MV-4-11 (cell line): ENCODE measurements around the gene PPP2R5B.
A peak's percentile ranks its signal among the peaks of the same experiment; 100 is the strongest.

Experiments
- DNase-seq: peaks from one replicate; lab custom pipeline; 2025; lab: John Stamatoyannopoulos, UW

PPP2R5B gene

DNA sequence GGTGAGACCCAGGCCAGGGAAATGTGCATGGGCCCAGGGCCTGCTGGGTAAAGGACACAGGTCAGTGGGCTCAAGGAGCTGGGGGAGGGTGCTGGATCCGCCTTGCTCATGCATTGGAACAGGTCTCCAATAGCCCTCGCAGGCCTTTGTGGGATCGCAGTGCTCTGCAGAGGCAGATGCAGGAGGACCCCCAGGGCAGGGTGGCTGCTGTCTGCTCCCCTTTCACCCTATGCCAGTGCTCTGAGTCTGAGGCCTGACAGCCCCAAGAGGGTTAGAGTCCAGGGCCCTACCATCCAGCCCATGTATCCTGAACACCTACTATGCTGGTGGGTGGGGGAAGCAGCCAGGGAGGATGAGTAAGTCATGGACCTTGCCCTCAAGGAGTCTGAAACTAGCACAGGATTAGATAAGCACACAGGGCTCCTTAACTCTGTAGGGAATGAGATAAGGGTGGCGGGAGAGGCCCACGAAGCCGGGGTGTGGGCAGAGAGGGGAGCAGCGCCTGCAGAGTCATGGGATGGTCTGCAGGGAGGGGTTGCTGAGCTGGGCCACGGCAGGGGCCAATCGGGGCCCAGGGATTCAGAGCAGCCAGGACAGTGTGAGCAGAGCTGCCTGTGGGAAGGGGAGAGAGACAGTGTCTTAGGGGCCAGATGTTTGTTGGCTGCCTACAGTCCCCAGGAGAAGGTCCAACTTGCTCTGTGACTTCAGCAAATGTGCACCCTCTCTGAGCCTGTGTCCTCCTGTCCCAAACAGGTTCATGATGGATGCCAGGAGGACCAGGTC, 35.6 kb upstream of the PPP2R5B start:
- DNase-seq, result peak; percentile 21

DNA sequence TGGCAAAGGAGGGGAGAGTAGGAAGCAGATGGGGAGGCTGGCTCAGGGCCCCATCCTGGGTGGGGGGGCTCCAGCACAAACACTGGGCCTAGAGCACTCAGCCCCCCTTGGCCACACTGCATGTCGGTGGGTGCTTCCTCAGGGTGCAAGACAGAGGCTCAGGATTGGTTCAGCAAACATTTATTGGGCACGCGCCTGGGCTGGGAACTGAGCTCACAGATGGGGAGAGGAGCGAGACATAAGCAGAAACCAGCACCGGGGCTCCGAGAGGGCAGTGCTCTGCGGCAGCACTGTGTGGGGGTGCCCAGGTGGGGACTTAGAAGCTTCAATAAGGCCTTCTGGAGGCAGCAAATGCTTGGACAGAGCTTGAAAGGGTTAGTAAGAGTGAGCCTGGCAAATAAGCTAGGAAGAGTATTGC, 34.0 kb upstream of the PPP2R5B start:
- DNase-seq, result no peak

- no peak for DNase-seq
Measured at GRCh38 chr11:64891215-64891848, 33.2 kb upstream of the PPP2R5B start.

- no peak for DNase-seq
Measured at GRCh38 chr11:64891880-64892279, 32.6 kb upstream of the PPP2R5B start.

GRCh38 chr11:64892411-64892831, 32.1 kb upstream of the PPP2R5B start:
- no peak for DNase-seq

GRCh38 chr11:64892838-64893193, 31.7 kb upstream of the PPP2R5B start:
- DNase-seq, result no peak

GRCh38 chr11:64893194-64894069, 31.1 kb upstream of the PPP2R5B start:
- DNase-seq, result no peak

DNA sequence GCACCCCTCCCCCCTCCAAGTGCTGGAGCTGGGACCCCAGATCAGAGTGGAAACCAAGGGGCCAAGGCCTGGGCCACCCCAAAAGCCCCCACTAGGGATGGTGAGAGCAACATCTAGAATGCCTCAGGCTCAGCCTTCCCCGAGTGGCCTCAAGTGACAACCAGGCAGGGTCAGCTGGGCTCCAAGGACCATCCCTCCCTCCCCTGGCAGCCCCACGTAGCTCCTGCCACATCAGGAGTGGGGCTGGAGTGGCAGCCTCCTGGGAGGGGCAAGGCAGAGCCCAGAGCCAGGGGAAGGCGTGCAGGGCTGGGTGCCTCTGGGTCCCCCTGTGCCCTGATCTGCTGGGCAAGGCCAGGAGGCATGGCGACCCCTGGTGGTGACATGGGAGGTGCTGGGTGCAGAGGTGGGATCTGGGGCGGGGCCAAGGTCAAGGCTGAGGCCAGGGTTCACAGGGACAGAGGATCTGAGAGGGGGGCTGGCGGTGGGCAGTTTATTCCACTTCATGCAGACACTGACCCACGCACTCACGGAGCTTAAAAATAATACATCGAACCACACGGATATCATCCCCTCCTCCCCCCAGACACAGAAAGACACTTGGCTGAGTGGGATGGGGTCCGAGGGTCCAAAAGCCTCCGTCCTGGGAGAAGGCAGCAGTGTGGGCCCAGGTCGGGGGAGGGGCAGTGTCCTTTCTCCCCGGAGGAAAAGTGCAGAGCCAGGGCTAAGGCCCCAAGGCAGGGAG, 30.2 kb upstream of the PPP2R5B start:
- peak; percentile 67 for DNase-seq

DNA sequence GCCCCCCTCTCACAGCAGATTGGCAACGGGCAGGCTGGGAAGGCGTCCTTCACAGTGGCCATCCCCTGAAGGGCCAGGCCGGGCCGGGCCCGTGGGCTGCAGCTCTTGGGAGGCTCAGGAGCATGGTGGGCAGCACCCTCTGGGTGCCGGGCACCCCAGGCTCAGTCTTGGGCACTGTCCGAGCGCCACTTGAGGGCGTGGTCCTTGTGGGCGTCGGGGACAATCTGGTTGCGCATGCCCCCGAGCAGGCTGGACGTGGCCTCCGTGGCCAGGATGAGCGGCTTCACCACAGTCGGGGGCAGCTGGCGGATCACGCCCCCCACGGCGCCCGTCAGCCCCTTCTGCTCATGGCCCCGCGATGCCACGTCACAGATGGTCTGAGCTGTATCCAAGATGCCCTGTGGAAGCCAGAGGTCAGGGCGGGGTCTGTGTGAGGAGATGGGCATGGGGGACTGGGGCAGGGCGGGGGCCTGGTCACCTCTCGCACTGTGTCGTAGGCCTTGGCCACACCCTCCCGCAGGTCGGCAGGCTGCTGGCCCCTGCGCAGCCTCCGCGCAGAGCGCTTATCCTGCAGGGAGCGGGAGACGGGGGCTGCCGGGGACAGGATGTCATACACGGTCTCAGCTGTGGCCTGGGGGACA, 29.6 kb upstream of the PPP2R5B start:
- DNase-seq, result no peak

DNA sequence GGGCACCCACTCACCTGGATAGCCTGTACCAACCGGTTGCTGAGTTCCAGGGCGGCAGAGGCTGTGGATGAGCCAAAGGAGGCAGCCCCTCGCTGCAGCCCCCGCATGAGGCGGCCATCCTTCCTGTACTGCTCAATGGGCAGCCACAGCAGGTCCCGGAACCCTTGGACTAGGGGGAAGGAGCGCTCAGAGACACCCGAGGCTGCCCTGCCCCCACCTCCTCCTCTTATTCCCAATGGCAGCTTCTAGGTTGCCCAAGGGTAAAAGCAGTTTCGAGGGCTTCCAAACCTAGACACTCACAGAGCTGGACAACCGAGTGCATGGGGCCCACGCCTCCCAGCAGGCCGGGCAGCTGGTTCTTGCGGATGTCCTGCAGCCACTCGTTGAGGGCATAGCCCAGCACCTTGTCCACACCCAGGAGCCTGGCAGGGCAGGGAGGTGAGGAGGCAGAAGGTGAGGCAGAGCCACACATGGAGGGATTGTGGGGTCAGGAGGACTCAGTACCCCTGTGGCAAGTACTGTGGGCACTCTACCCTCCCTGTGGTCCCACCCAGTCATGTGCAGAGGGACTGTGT, 28.0 kb upstream of the PPP2R5B start:
- DNase-seq, result no peak

DNA sequence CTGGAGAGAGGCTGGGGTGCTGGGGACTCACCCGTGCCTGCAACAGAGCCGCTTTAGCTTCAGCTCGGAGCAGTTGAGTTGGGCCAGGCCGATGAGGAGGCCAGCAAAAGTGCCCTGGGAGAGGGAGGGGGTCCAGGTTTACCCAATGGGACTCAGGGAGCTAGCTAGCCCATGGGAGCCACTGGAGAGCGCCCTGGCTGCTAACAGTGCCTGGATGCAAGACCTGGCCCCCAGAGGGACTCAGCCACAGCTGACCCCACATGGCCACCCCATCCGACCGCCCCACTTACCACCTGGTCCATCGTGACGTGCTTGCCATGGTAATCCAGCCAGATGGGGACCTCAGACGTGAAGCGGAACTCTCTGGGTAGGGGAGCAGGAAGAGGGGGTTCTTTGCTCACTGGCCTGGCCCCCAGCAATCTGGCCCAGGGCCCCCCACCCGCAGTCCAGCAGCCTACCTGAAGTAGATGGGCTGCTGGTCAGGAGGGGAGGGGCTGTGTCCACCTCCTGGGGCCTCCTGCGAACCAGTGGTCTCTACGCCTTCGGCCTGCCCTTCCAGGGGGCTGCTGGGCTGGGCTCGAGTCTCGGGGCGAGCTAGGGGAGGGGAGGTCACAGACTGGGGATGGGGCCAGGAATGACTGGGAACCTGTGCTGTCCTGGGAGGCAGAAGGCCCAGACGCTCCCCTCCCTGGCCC, 27.0 kb upstream of the PPP2R5B start:
- DNase-seq, result no peak

GRCh38 chr11:64898076-64898445, 26.4 kb upstream of the PPP2R5B start:
- no peak for DNase-seq

DNA sequence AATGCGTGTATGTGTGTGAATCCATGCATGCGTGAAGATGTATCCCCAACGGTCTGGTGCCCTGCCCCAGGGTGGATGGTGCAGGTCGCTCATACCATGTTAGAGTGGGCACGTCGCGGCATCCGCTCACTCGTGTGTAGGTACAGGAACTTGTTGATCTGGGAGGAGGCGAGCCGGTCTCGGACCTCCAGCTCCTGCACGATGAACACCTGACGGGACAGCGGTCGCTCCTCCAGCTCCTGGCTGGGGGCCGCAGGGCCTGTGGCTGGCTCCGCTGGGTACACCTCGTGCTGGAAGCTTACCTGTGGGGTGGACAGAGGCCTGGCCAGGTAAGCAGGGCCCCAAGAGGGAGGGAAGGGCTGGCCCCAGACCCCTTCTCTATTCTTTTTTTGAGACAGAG, 25.9 kb upstream of the PPP2R5B start:
- no peak for DNase-seq

DNA sequence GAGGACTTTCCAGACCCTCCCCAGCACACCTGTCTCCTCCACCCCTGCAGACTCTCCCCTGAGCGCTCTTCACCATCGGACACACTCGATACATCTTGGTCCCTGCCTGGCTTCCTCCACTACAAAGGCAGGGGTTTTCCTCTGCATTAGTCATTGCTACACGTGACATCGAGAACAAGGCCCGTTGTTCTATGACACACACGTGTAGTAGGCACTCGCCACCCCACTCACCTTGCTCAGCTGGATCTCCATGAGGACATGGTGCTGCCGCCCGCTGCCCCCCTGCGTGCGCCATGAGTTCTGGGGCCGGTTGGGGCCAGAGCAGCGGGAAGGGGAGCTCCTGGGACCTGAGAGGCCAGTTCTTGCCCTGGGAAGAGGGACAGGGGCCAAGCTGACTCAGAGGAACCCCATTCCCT, 24.2 kb upstream of the PPP2R5B start:
- DNase-seq, result no peak

DNA sequence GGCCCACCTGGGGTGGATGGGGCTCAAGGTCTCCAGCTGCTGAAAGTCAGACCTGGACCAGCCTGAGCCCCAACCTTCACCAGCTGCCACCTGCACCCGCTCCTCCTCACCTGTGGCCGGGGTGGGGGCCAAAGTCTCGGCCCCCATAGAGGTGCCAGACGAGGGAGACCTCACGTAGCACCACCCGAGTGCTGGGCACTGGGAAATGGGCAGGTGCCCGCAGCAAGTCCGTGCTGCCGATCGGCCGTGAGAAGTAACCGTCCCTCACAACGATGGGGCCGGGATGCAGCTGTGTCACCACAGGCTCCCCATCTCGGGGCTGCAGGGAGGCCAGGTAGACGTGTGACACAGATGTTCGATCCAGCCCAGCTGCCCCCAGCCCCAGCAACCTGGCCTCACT, 23.7 kb upstream of the PPP2R5B start:
- DNase-seq, result no peak

DNA sequence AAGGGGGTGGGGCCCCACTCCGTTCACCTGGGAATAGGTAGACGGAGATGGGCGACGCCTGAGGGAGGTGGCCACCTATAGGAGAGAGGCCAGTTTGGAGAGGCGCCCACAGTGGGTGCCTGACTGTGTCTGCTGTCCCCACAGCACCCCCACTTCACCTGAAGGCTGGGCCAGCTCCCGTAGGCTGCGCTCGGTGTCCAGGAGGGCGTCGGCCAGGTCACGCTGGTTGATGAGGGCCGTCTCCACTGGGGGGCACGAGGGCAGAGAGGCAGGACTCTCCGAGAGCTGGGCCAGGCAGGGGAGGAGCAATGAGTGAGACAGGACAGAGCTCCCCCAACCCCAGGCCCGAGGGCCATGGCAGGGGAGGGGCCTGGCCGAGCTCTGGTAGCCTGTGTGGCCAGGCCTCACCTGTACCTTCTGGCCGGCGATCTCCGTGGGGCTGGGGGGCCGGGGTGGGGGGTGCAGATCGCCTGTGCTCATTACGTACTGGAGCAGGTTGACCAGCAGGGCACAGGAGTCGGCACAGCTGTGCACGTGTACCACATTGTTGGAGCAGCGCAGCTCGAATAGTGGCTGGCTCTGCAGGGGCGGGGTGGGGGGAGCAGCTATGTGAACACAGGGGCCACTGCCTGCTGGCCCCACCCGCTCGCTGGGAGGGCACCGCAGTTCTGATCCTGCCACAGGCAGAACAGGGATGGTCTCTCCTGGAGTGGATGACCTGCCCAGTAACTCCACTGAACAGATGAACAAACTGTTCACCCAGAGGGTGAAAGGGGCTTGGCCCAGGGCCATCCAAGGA, 22.2 kb upstream of the PPP2R5B start:
- DNase-seq, result no peak

DNA sequence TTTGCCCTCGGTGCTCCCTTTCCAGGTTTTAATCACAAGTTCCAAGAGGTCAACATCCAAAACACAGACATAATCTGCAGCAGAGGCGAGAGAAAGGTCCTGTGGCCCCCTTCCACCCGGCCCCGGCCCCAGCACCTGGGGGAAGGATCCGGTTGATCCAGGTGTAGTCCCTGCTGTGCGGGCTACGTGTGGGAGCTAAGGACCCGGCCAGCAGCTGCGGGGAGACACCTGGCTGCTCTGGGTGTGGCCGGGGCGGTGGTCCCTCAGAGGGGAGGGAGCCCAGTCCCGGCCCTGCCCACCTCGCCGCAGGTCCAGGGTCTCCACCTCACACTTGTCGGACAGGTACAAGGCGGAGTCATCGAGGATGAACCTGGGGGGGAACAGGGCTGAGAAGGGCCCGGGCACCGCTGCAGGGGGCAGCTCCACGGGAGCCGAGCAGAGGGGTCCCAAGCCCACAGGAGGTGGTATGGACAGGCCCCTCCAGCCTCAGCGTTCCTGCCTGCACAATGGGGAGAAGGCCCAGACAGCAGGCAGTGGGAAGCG, 21.1 kb upstream of the PPP2R5B start:
- DNase-seq, result no peak

GRCh38 chr11:64905516-64906313, 18.8 kb upstream of the PPP2R5B start:
- no peak for DNase-seq

DNA sequence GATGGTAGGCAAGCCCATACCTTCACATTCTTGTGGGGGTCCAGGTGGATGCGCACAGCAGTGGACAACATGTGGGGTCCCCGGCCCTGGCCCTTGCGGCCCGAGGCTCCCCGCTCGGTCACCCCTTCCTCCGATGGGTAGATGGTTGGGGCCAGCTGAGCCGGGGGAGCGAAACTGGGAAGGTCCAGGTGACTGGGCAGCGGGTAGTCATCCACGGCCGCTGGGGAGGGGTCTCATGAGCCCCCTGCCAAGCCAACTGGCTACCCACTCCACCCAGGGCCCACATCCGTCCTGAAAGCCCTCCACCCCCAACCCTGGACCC, 18.2 kb upstream of the PPP2R5B start:
- DNase-seq, result no peak
